T-cell (primary cell): ENCODE data around the gene CSRNP3. TPM values are rescaled to one million over a fixed set of nuclear protein-coding genes. Genes with fewer than 3 reads are reported as not detected.
A peak's percentile ranks its signal among the peaks of the same experiment; 100 is the strongest.

Experiments
- ATAC-seq, 4 experiments: fragments of 200-7000 bp in 3 of 4; fragments of 150-1000 bp in 1 of 4; cut with Tn5 transposase; replicated peaks in 1 of 4; 1 replicate in 3 of 4; 2 replicates in 1 of 4; pipeline ENCODE4 v1.10.0; 2021; ENCODE audit warnings: moderate library complexity in 3 of 4, mild to moderate bottlenecking in 2 of 4, moderate number of reproducible peaks in 1 of 4
- CTCF ChIA-PET, 2 donors: fragments of 300-600 bp; sonication (Branson Sonifier 250); formaldehyde crosslinking; loops; one replicate each; lab custom pipeline; 2022; ENCODE audit warnings: antibody characterized with exemption in 2 of 2; lab: Charles Lee
- POLR2A ChIA-PET, 2 donors: fragments of 300-600 bp; sonication (Branson Sonifier 250); formaldehyde crosslinking; loops; one replicate each; lab custom pipeline; 2022; ENCODE audit warnings: antibody characterized with exemption in 2 of 2; lab: Charles Lee
- DNase-seq, 35 experiments: peaks; one replicate each; pipeline versions ENCODE4 v3.0.0 to v3.0.0-alpha.2; 2013 to 2023
- H3K27ac ChIP-seq: one replicate; pipeline ENCODE4 v1.5.1; 2013; ENCODE audit warnings: low read length
- H3K27me3 ChIP-seq, 2 experiments: replicated peaks in 1 of 2; 1 replicate in 1 of 2; 2 replicates in 1 of 2; pipeline versions ENCODE4 v1.6.1 to v1.7.0; 2013; ENCODE audit warnings: low read length in 1 of 2, mixed read lengths in 1 of 2; ENCODE audit not compliant: control insufficient read depth in 2 of 2, insufficient read depth in 2 of 2; ENCODE audit errors: extremely low read depth in 1 of 2
- H3K36me3 ChIP-seq, 2 donors: 1 replicate in 1 of 2; 2 replicates in 1 of 2; pipeline versions ENCODE4 v1.6.1 to v1.7.0; 2013; ENCODE audit warnings: low read length in 1 of 2; ENCODE audit not compliant: control insufficient read depth in 2 of 2, insufficient read depth in 1 of 2; ENCODE audit errors: extremely low read depth in 1 of 2
- H3K4me1 ChIP-seq, 2 experiments: 1 replicate in 1 of 2; 2 replicates in 1 of 2; pipeline versions ENCODE4 v1.6.1 to v1.7.0; 2013; ENCODE audit warnings: low read length in 2 of 2, mixed read lengths in 1 of 2; ENCODE audit not compliant: insufficient read depth in 2 of 2, control insufficient read depth in 1 of 2; ENCODE audit errors: extremely low read depth in 1 of 2
- H3K4me3 ChIP-seq, 2 donors: 1 replicate in 1 of 2; 2 replicates in 1 of 2; pipeline versions ENCODE4 v1.5.1 to v1.7.0; 2013; ENCODE audit warnings: mild to moderate bottlenecking in 2 of 2, low read length in 1 of 2, moderate library complexity in 1 of 2; ENCODE audit not compliant: control insufficient read depth in 1 of 2; ENCODE audit errors: extremely low read depth in 1 of 2
- H3K9me3 ChIP-seq: 2 replicates; pipeline ENCODE4 v1.7.0; 2013
- H3K27ac Mint-ChIP-seq, 2 donors: one replicate each; pipeline ENCODE4 v1.8.0; 2020 to 2021; ENCODE audit warnings: mild to moderate bottlenecking in 2 of 2, mixed read lengths in 2 of 2
- H3K27me3 Mint-ChIP-seq, 2 donors: one replicate each; pipeline ENCODE4 v1.8.0; 2021 to 2022; ENCODE audit warnings: mixed read lengths in 2 of 2
- H3K36me3 Mint-ChIP-seq: one replicate; pipeline ENCODE4 v1.8.0; 2021; ENCODE audit warnings: mixed read lengths
- H3K4me1 Mint-ChIP-seq, 3 donors: one replicate each; pipeline ENCODE4 v1.8.0; 2020 to 2022; ENCODE audit warnings: mixed read lengths in 3 of 3, mild to moderate bottlenecking in 1 of 3
- H3K4me3 Mint-ChIP-seq, 3 donors: one replicate each; pipeline ENCODE4 v1.8.0; 2020 to 2022; ENCODE audit warnings: mild to moderate bottlenecking in 3 of 3, mixed read lengths in 3 of 3, moderate library complexity in 3 of 3
- H3K9me3 Mint-ChIP-seq, 3 donors: one replicate each; pipeline ENCODE4 v1.8.0; 2020 to 2022; ENCODE audit warnings: mixed read lengths in 3 of 3
- WGBS: methylation state at CpG from one replicate; pipeline ENCODE4 v1.1.5; 2013; ENCODE audit warnings: missing lambda C conversion rate; ENCODE audit not compliant: insufficient coverage; 5-methylcytosine and 5-hydroxymethylcytosine counted together
- total RNA-seq, 35 experiments: library from RNA in 6 of 35; stranded (reverse) in 6 of 35; fragments of 120-200 nt in 1 of 35; gene quantifications; one replicate each; pipeline versions ENCODE4 v1.2.1 to v1.2.4 and lab custom pipeline; 2013 to 2026

The CSRNP3 gene
- total RNA-seq, 5 donors from 2014 or later (not counting 1 experiment from before 2014, with no cell fraction given), result 0.19 TPM; not detected in 4

DNA sequence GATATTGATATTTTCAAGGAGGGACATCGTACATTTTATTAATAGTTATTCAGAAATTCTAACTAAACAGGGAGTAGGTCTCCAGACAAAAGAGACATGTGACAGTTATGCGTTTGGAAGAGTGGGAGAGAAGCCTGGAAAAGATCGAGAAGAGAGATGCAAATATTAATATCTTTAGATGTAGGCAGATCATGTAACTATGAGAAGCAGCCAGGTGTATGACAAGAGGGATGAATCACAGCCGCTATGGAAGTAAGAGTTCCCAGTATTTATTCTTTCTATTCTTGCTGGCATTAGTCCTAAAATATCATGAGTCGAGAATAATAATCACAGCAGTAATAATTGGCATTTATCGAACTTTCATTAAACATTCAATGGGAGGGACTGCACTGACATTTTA is 140.2 kb downstream of the CSRNP3 start:
- no peaks in the 10 kb centered on the region for H3K36me3 Mint-ChIP-seq
- Histone ChIP-seq H3K9me3 (no peaks in the 10 kb centered on the region), H3K27ac (no peak overlapping the region), H3K4me1 (peaks cover 0 to 2% of the 10 kb centered on the region in 2 experiments), H3K27me3 (no peaks in the 10 kb centered on the region), H3K4me3 (no peak overlapping the region), H3K36me3 (no peaks in the 10 kb centered on the region)
- no peaks in the 10 kb centered on the region for H3K9me3 Mint-ChIP-seq
- H3K27me3 Mint-ChIP-seq, result no peaks in the 10 kb centered on the region
- 80% methylated on average over 2 of the region's 6 CpGs for WGBS
- no peak overlapping the region for H3K4me3 Mint-ChIP-seq
- POLR2A ChIA-PET, result no interaction called here
- no peak overlapping the region for H3K27ac Mint-ChIP-seq
- peaks cover 6 to 7% (median 7%) of the 10 kb centered on the region in 3 donors for H3K4me1 Mint-ChIP-seq
- CTCF ChIA-PET, result no interaction called here
- DNase-seq (no peak), ATAC-seq (no peak)

DNA sequence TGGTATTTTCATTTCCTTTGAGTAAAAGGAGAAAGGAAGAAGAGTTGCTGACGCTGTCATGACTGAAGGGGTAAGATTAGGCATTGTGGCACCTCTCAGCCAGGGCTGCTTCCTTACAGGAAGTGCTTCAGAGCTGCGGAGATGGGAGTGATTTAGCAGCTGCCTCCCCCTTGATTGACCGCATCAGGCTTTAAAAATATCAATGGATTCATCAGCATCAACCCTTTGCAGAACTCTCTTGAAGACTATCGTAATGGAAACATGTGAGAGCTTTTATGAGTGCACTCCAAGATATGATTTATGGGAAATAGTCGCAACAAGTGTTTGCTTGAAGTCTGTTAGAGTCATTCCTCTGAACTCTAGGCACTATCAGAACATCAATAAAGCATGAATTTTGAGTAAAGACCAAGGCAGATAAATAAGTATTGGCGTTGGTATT is 141.1 kb downstream of the CSRNP3 start:
- no peaks in the 10 kb centered on the region for H3K36me3 Mint-ChIP-seq

DNA sequence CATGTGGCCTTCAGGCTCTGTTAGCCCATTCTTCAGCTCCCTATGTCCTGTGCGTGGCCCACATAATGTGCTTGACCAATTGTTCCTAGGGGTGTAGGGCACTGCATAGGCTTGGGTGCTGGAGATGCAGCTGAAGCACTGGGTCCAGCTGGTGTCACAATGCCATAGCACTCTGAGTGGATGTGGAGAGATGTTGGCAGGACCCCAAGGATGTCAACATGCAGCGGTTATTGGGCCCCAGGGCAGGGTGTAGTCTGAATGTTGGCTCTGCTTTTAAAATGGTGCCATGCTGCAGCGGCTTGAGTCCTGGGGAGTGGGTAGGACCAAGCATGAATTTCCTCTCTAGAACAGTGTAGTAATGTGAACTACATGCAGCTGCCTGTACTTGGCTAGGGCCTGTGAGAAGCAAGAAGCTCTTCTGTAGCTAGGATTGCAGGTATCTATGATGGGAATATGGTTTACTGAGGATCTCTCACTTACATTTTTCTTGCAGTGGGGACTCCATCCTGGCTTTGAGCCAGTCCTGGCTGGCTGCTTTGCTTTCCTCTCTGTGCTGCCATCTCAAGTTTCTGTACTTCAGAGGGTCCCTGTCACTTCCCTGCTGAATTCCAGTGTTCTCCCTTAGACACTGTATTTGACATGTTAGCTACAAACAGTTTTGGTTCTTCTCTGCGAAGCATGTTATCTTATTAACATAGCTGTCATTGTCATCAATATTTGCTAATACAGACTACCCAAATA is 148.4 kb downstream of the CSRNP3 start:
- H3K36me3 Mint-ChIP-seq, result no peaks in the 10 kb centered on the region
- ATAC-seq (no peak), DNase-seq (no peak)
- Histone ChIP-seq H3K27ac (no peak overlapping the region), H3K9me3 (no peaks in the 10 kb centered on the region), H3K4me1 (no peaks in the 10 kb centered on the region), H3K36me3 (no peaks in the 10 kb centered on the region), H3K27me3 (no peaks in the 10 kb centered on the region), H3K4me3 (no peak overlapping the region)
- 83% methylated on average over 3 of the region's 4 CpGs for WGBS
- no peak overlapping the region for H3K27ac Mint-ChIP-seq
- H3K4me3 Mint-ChIP-seq, result no peak overlapping the region
- peaks cover 0 to 6% (median 0%) of the 10 kb centered on the region in 3 donors for H3K9me3 Mint-ChIP-seq
- CTCF ChIA-PET, result no interaction called here
- POLR2A ChIA-PET, result no interaction called here
- peaks cover 1 to 6% of the 10 kb centered on the region in 2 donors for H3K27me3 Mint-ChIP-seq
- no peaks in the 10 kb centered on the region for H3K4me1 Mint-ChIP-seq

More for the DNA sequence above, 141.1 kb downstream of the CSRNP3 start:
- Histone ChIP-seq H3K36me3 (no peaks in the 10 kb centered on the region), H3K4me3 (no peak overlapping the region), H3K27me3 (no peaks in the 10 kb centered on the region), H3K9me3 (no peaks in the 10 kb centered on the region), H3K27ac (no peak overlapping the region), H3K4me1 (peaks cover 0 to 2% of the 10 kb centered on the region in 2 experiments)
- DNase-seq (no peak), ATAC-seq (peak in 2 of 4 experiments; percentile 37 to 49)
- H3K27me3 Mint-ChIP-seq, result no peaks in the 10 kb centered on the region
- WGBS, result 0% methylated on average over 1 of the region's 6 CpGs
- H3K9me3 Mint-ChIP-seq, result no peaks in the 10 kb centered on the region
- ChIA-PET CTCF (no interaction called here), POLR2A (no interaction called here)
- no peak overlapping the region for H3K4me3 Mint-ChIP-seq
- no peak overlapping the region for H3K27ac Mint-ChIP-seq
- H3K4me1 Mint-ChIP-seq, result peaks cover 6 to 7% (median 7%) of the 10 kb centered on the region in 3 donors

DNA sequence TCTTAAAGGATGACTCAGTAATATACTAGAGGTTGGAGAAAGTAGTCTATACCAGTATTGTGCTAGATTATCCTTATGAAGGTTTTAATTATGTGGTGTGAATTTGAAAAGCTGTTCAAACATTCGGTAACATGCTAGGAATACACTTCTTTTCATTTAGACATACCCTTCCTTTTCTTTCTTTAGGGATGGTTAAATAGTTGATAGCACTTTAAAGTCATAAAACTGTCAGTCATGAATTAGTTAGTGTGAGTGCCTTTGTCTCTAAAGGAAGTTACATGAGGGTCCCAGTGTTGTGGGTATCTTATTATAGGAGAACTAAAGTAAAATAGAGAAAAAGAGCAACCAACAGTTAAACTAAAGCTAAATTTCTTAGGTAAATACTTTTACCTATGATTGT is 149.3 kb downstream of the CSRNP3 start:
- Histone ChIP-seq H3K4me1 (no peaks in the 10 kb centered on the region), H3K36me3 (no peaks in the 10 kb centered on the region), H3K27ac (no peak overlapping the region), H3K27me3 (no peaks in the 10 kb centered on the region), H3K4me3 (no peak overlapping the region), H3K9me3 (no peaks in the 10 kb centered on the region)
- no peak for DNase-seq
- H3K9me3 Mint-ChIP-seq, result peaks cover 0 to 6% (median 0%) of the 10 kb centered on the region in 3 donors
- H3K27ac Mint-ChIP-seq, result no peak overlapping the region
- ChIA-PET CTCF (no interaction called here), POLR2A (no interaction called here)
- peaks cover 1 to 6% of the 10 kb centered on the region in 2 donors for H3K27me3 Mint-ChIP-seq
- H3K36me3 Mint-ChIP-seq, result no peaks in the 10 kb centered on the region
- no peaks in the 10 kb centered on the region for H3K4me1 Mint-ChIP-seq
- no CpG with 5 or more reads among the region's 1 CpG for WGBS
- no peak for ATAC-seq
- H3K4me3 Mint-ChIP-seq, result no peak overlapping the region

DNA sequence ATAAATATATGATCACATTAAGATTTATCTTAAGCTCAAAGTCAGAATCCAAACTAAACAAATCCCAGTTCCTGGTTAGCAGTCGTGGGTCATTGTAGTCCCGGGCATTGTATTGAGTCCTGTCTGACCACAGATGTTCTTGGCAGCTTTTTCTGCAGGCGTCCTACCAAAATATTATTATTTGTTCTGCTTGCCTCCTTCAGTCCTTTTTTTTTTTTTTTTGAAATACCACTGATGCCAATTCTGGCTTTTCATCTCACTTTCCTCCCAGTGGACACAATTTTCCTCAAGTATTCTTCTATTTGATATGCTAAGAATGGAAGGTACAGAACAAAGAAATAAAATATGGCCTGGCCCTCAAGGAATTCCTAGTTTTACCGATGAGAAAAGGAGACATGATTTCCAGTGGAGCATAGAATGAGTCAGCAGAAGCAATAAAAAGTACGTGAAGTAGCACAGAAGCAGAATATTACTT is 151.6 kb downstream of the CSRNP3 start:
- ATAC-seq (no peak), DNase-seq (no peak)
- no peaks in the 10 kb centered on the region for H3K27me3 ChIP-seq
- Mint-ChIP-seq H3K4me3 (no peak overlapping the region), H3K36me3 (no peaks in the 10 kb centered on the region), H3K27ac (peak overlapping the region in 1 of 2 donors; percentile 28), H3K27me3 (peaks cover 1 to 6% of the 10 kb centered on the region in 2 donors), H3K9me3 (peaks cover 0 to 6% (median 0%) of the 10 kb centered on the region in 3 donors), H3K4me1 (no peaks in the 10 kb centered on the region)
- no peaks in the 10 kb centered on the region for H3K4me1 ChIP-seq
- no peaks in the 10 kb centered on the region for H3K9me3 ChIP-seq
- H3K27ac ChIP-seq, result no peak overlapping the region
- 70% methylated on average over 2 of the region's 5 CpGs for WGBS
- CTCF ChIA-PET, result interaction anchor here in 1 of 2 donors (0.7 kb wide), 1 partner anchor 358 kb away, joined by 3 read pairs; no protein-coding TSS in a partner anchor
- H3K36me3 ChIP-seq, result no peaks in the 10 kb centered on the region
- POLR2A ChIA-PET, result no interaction called here
- no peak overlapping the region for H3K4me3 ChIP-seq

- no peaks in the 10 kb centered on the region for H3K27me3 ChIP-seq
- ChIA-PET POLR2A (no interaction called here), CTCF (interaction anchor here in 1 of 2 donors (0.6 kb wide), 1 partner anchor 8 kb away, joined by 3 read pairs; no protein-coding TSS in a partner anchor)
- H3K27ac ChIP-seq, result no peak overlapping the region
- DNase-seq (no peak), ATAC-seq (no peak)
- no peaks in the 10 kb centered on the region for H3K36me3 Mint-ChIP-seq
- H3K36me3 ChIP-seq, result no peaks in the 10 kb centered on the region
- peaks cover 1 to 6% of the 10 kb centered on the region in 2 donors for H3K27me3 Mint-ChIP-seq
- H3K4me1 ChIP-seq, result no peaks in the 10 kb centered on the region
- no peaks in the 10 kb centered on the region for H3K4me1 Mint-ChIP-seq
- 88% methylated on average over 7 of the region's 10 CpGs for WGBS
- no peak overlapping the region for H3K4me3 ChIP-seq
- H3K4me3 Mint-ChIP-seq, result no peak overlapping the region
- no peaks in the 10 kb centered on the region for H3K9me3 ChIP-seq
- no peak overlapping the region for H3K27ac Mint-ChIP-seq
- H3K9me3 Mint-ChIP-seq, result peaks cover 0 to 5% (median 0%) of the 10 kb centered on the region in 3 donors
Measured at GRCh38 chr2:165623161-165623560, 153.7 kb downstream of the CSRNP3 start.
